ENCODE data around the gene R3HDM2.
"Not testable (repeated sequence)": the region's sequence is repeated elsewhere in the genome, so short reads cannot be mapped to it uniquely, and the experiment has no call there.

The R3HDM2 gene

DNA sequence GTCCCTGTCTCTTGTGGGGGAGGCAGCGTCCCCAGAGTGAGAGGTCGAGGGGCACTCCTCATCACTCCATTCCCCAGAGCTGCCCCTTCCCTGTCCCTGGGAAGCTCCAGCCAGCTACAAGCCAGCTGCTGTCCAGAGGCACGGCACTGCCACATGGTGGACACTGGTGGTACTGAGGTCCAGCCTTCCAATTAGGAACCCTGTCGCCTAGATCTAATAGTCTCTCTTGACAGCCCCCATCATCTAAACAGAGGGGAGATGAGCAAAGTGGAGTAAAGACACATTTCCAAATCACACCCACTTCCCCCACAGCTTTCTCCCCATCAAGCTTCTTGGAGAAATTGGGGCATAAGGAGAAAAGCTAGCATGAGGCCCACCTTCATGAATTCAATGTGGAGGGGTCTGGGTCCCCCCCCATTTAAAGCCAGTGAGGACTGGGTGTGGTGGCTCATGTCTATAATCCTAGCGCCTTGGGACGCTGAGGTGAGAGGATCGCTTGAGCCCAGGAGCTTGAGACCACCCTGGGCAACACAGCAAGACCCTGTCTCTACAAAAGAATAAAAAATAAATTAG, 22.2 kb upstream of the R3HDM2 start:
- no peak for DNase-seq (ENCODE audit: low read depth in 3 of 3)

DNA sequence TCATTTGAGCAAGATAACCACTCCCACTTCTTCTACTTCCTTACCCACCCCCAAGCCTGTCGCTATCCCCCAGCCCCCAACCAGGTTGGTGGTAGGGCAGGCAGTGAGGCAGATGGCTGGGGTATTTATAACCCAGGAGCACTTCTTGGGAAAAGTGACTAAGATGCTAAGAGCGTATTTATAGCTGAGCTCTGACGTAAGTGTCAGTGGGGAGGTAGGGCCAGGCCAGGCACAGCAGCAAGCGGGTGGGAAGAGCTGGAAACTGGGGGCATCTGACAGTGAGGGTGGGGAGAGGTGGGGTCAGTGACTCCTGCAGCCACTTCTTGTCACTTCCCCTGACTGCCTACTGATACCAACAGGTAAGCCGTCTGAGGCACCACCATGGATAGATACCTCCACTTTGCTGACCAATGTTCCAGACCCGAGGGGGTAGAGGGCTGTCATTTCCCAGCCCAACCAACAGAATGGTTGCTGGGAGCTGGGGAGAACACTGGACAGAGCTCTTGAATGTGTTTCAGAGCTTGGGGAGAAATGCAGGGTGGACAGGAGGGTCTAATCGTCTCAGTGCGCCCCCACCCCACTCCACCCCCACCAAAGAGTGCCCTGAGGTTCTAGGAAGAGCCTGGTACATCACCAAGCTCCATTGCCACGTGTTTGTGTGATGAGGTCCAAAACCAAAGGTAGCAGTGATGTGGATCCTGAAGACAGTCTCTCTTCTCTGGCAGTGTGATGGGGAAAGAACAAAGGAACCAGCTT, 21.5 kb upstream of the R3HDM2 start:
- DNase-seq (ENCODE audit: low read depth in 3 of 3), result no peak

DNA sequence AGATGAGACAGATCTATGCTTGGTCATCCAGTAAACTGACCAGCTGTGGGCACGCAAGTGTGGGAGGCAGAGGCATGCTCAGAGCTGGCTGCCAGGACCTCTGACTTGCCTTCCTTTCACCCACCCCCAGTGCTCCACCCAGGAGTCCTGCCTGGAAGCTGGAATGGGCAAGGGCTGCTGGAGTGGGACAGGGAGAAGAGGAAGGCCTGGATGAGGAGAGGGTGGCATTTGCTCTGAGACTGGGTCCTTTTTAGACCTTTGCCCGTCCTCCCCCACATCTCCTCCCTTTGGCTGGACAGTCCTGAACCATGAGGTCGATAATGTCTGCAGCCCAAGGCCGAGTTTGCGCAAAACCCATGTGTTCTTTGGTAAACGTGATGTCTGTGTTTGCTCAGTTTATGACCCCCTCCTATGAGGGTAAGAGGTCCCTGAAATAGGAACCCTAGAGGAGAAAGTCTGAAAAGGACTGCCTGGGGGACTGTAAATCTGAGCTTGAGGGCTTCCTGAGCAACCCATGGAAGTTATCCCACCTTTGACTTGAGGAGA, 20.5 kb upstream of the R3HDM2 start:
- DNase-seq (ENCODE audit: low read depth in 3 of 3), result no peak

DNA sequence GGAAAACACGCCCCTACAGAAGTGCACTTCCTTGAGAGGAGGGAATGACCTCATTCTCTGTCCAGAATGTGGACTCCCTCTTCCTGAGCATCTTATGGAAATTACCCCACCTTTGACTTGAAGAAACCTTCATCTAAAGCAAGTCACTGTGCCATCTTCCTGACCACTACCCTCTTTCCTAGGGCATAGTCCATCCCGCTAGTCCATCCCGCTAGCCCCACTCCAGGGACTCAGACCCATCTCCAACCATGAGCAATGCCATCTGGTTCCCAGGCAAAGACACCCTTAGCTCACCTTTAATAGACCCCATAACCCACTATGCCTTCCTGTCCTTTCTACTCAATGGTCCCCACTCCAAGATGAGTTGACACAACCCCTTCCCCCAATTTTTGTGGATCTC, 19.2 kb upstream of the R3HDM2 start:
- DNase-seq (ENCODE audit: low read depth in 3 of 3), result no peak

DNA sequence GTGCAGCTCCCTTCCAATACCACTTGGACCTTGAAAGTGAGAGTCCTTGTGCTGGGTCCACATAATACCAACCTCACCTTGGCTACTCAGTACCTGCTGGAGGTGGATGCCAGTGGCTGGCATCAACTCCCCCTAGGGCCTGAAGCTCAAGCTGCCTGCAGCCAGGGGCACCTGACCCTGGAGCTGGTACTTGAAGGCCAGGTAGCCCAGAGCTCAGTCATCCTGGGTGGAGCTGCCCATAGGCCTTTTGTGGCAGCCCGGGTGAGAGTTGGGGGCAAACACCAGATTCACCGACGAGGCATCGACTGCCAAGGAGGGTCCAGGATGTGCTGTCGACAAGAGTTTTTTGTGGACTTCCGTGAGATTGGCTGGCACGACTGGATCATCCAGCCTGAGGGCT, 18.5 kb upstream of the R3HDM2 start:
- no peak for DNase-seq (ENCODE audit: low read depth in 3 of 3)

DNA sequence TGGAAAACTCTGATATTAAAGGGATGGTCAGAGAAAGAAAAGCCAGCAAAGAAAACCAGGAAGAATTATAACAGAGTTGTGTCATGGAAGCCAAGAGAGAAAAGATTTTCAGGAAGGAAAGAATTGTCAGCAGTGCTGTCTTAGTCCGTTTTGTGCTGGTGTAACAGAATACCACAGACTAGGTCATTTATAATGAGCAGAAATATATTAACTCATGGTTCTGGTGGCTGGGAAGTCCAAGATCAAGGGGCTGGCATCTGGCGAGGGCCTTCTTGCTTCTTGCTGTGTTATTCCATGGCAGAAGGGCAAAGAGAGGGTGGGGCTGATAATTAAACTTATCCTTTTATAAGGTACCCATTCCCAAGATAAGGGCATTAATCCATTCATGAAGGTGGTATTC, 17.8 kb upstream of the R3HDM2 start:
- DNase-seq (ENCODE audit: low read depth in 3 of 3), result no peak

DNA sequence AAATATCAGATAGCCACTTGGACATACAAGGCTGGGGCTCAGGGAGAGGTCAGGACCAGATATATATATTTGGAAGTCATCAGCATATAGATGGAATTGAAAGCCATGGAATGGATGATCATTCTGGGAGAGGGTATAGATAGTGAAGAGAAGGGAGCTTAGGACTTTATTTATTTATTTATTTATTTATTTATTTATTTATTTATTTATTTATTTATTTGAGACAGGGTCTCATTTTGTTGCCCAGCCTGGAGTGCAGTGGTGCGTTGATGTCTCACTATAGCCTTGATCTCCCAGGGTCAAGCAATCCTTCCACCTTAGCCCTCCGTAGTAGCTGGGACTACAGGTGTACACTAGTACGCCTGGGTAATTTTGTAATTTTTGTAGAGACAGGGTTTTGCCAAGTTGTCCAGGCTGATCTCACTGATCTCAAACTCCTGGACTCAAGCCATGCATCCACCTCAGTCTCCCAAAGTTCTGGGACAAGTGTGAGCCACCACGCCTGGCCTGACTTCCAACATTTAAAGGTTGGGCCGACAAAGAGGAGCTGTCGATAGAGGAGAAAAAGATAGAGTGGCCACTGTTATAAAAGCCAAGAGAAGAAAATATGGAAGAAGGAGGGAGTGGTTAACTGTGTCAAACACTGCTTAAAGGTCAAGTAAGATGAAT, 15.6 kb upstream of the R3HDM2 start:
- no peak for DNase-seq (ENCODE audit: low read depth in 3 of 3)

DNA sequence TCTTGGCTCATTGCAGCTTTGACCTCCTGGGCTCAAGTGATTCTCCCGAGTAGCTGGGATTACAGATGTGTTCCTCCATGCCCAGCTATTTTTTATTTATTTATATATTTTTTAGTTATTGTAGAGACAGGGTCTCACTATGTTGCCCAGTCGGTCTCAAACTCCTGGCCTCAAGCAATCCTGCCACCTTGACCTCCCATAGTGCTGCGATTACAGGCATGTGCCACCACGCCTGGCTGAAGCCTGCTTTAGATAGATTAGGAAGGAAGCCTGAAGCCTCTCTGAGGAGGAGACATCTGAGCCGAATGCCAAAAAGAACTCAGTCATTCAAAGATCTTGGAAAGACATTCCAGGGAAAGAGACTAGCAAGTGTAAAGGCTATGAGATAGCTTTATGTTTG, 13.9 kb upstream of the R3HDM2 start:
- DNase-seq (ENCODE audit: low read depth in 3 of 3), result no peak

DNA sequence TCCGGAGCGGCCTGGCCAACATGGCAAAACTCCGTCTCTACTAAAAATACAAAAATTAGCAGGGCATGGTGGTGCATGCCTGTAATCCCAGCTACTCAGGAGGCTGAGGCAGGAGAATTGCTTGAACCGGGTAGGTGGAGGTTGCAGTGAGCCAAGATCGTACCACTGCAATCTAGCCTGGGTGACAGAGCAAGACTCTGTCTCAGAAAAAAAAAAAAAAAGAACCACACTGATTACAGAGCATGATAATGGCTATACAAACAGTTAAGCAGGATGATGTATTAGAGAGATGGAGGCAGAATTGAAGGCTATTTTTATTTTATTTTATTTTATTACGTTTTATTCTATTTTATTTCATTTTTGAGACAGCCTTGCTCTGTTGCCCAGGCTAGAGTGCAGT, 13.5 kb upstream of the R3HDM2 start:
- DNase-seq (ENCODE audit: low read depth in 3 of 3), result not testable (repeated sequence)

DNA sequence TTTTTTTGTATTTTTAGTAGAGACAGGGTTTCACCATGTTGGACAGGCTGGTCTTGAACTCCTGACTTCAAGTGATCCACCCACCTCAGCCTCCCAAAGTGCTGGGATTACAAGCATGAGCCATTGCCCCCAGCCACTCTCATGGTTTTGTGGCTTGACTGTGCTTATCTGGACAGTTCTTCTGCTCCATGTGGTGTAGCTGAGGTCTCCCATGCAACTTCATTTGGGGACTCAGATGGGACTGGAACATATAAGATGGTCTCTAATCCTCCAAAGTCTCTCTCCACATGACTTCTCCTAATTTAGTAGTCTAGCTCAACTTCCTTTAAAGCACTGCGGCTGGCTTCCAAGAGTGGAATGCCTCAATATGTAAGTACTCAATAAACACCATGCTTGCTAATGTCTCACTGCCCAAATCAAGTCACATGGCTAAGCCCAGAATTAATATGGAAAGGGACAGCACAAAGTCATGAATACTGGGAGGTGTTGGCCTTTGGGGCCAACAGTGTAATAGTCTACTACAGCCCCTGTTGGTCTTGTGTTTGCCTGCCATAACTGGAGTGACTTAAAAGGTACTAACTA, 11.1 kb upstream of the R3HDM2 start:
- no peak for DNase-seq (ENCODE audit: low read depth in 3 of 3)

DNA sequence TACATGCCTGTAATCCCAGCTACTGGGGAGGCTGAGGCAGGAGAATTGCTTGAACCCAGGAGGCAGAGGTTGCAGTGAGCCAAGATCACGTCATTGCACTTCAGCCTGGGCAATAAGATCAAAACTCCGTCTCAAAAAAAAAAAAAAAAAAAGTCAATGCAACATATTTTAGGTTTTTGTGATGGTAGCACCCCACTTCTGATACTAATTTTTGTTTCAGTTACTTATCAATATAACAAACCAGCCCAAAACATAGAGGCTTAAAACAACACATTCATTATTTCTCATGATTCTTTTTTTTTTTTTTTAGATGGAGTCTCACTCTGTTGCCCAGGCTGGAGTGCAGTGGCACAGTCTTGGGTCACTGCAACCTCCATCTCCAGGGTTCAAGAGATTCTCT, 10.6 kb upstream of the R3HDM2 start:
- DNase-seq (ENCODE audit: low read depth in 3 of 3), result not testable (repeated sequence)

DNA sequence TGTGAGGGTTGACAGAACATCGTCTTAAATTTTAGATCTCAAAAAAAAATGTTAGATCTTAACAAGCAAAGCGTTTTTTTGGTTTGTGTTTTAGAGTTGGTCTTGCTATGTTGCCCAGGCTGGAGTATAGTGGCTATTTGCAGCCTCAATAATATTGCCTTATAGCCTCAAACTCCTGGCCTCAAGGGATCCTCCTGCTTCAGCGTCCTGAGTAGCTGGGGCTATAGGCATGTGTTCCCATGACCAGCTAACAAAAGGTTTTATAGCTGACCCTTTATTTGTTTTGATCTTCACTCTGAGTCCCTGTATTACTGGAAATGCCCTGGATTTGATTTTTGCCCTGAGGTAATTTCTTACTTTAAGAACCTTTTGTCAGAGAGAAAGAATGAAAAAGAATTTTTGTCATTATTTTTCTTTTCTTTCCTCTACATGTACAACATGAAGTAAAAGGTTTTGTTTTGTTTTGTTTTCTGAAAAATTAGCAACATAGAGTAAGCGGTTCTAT, 9.0 kb upstream of the R3HDM2 start:
- no peak for DNase-seq (ENCODE audit: low read depth in 3 of 3)

DNA sequence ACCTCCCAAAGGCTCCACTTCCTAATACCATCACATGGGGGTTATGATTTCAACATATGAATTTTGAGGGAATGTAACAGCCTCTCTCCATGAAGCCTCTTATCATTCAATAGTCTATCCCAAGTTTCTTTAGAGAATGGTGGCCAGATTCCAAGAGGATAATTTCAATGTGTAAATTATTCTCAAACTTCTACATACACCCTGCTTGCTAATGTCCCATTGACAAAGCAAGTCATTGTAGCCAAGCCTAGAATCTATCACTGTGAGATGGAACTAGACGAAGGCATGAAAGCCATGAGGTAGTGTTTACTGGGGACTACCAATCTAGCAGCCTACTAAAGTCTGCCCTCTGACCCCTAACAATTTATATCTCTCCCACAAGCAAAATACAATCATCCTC, 7.6 kb upstream of the R3HDM2 start:
- DNase-seq (ENCODE audit: low read depth in 3 of 3), result no peak

DNA sequence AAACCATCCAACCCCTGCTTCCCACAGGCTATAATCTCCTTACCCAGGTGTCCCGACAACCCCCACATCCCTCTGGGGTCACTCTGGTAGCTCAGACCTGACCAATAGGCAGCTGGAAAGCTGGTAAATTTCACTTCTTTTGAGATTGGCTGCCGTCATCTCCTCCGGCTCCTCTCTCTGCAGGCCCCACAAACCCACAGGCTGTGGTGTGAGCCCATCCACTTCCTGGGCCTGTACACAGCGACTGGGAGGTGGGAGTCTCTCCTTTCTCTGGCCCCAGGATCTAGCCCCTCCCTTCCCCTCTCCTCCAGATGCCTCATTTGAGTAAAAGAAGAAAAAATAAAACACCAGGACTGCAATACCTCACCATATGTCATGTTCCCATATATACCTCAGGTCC, 4.5 kb upstream of the R3HDM2 start:
- DNase-seq (ENCODE audit: low read depth in 3 of 3), result no peak

DNA sequence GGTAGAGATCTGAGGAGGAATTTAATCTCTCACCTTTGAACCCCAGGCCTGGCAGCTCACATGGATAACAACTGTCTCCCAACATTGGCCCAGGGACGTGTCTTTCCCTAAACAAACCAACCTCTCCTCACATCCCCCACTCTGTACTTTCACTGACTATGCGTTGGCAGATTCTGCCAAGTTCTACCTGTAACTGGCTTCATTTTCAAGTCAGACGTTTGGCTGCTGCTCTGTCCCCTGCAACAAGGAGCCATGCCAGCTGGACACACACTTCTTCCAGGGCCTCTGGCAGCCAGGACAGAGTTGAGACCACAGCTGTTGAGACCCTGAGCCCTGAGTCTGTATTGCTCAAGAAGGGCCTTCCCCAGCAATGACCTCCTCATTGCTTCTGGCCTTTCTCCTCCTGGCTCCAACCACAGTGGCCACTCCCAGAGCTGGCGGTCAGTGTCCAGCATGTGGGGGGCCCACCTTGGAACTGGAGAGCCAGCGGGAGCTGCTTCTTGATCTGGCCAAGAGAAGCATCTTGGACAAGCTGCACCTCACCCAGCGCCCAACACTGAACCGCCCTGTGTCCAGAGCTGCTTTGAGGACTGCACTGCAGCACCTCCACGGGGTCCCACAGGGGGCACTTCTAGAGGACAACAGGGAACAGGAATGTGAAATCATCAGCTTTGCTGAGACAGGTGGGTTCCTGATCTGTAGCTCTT, 3.8 kb upstream of the R3HDM2 start, which contains the start of gene INHBC:
TSS of gene INHBC (plus strand) at position 268 of the 707 bp plus-strand sequence. CDS start at position 371, 103 bp downstream.
- no peak for DNase-seq (ENCODE audit: low read depth in 3 of 3)

DNA sequence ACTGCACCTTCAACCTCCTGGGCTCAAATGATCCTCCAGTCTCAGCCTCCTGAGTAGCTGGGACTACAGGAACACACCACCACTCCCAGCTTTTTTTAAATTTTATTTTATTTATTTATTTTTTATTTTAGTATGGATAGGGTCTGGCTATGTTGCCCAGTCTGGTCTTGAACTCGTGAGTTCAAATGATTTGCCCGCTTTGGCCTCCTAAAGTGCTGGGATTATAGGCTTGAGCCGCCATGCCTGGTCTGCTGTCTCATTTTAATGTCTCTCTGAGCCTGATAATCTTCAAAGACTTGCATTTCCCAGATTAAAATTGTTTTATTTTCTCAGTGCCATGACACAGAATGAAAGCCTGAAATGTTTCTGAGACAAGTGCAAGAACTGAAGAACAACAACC, 2.5 kb upstream of the R3HDM2 start:
- no peak for DNase-seq (ENCODE audit: low read depth in 3 of 3)

DNA sequence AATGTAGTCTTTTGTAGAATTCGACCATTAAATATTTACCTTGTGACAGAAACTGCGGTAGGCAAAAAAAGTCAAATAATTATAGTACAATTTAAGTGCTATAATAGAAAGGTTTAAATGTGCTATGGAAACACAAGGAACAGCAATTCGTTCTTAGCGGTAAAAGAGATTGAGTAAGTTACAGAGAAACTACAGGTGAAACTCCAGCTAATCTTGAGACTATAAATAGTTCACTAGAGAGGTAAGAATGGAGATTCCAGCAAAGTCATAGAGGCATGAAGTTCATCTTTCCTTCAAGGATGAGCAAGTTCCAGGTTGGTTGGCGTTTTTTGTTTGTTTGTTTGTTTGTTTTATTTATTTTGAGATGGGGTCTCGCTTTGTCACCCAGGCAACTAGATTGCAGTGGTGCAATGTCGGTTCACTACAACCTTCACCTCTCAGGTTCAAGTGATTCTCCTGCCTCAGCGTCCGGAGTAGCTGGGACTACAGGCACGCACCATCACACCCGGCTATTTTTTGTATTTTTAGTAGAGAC, 878 bp upstream of the R3HDM2 start:
- no peak for DNase-seq (ENCODE audit: low read depth in 3 of 3)

DNA sequence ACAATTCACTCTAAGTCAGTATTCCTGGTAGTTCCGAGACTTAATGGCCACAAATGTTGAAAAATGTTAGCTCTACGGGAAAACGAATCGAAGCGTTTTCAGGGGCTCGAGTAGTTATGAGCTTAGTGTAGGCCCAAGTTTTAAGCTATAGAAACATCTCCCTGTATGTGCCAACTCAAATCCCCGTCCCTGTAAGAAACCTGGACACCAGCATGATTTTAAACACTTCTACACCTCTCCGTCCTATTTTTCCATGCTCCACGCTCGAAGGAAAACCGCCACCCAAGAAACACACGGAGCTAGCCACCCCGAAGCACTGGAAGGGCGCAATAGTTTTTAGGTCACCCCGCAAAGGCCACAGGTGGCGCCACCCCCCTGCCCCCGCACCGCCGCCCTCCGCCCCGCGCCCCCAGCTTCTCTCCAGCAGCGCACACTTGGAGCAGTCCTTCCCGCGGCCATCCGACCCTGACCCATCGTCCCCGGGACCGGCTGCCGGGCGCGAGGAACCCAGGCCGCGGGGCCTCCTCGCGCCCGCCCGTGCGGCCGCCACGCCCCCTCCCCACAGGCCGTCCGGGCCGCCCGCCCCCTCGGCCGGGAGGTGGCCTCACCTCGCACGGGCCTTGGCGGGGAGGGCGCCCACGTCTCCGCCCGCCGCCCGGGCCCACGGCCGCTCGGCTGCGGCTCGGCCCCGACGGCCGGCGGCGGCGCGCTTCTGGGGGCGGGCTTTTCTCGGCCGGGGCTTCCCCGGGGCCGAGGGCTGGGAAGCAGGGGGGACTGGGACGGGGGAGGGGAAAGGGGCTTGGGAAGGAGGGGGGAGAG, 522 bp downstream of the R3HDM2 start:
- DNase-seq (ENCODE audit: low read depth in 3 of 3), result peak in 2 of 3 experiments; percentile 15 to 57

DNA sequence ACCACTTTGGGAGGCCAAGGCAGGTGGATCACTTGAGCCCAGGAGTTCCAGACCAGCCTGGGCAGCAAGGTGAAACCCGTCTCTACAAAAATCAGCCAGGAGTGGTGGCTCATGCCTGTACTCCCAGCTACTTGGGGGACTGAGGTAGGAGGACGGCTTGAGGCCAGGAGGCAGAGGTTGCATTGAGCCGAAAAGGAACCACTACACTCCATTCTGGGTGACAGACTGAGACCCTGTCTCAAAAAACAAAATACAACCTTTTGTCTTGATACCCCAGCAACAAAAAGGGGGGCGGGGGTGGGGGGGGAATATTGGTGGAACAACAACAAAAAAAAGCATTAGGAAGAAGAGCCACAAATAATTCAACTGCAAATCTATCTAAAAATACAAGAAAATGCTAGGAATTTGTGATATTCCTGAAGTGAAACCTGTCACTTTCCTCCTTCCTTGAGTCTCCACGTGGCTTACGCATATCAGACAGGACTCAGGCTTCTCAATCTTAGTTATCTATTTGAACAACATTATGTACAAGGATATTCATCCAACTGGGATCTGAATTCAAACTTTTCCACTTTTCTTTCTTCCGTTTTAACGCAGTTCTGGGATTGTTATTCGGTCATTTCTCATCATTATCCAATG, 1.3 kb downstream of the R3HDM2 start:
- DNase-seq (ENCODE audit: low read depth in 3 of 3), result no peak

DNA sequence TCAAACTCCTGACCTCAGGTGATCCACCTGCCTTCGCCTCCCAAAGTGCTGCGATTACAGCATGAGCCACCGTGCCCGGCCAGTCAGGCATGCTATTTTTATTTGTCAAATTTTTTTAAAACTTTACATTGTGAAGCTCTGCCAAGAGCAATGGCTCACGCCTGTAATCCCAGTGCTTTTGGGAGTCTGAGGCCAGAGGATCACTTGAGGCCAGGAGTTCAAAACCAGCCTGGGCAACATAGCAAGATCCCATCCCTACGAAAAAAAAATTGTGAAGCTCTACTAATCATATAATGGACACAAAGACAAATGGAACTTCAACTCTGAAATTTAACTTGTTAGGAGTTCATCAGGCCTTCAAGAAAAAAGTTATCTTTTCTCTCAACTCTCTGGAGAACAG, 1.9 kb downstream of the R3HDM2 start:
- no peak for DNase-seq (ENCODE audit: low read depth in 3 of 3)

Data from stimulated activated CD4-positive, alpha-beta T cell treated with anti-CD3 and anti-CD28 coated beads, TNF-alpha, amount 100 ng/mL, for 4 hours (primary cell).